GM23338 (cell line): ENCODE data around the gene DPH1. TPM values are rescaled to one million over a fixed set of nuclear protein-coding genes. Genes with fewer than 3 reads are reported as not detected.

ENCODE experiments used
- ATAC-seq: fragments of 200-7000 bp; cut with Tn5 transposase; 3 replicates; pipeline ENCODE4 v1.9.1; 2020
- DNase-seq: peaks from one replicate; pipeline ENCODE4 v3.0.0-alpha.2; 2015; ENCODE audit warnings: low spot score
- H2AFZ ChIP-seq: fragments of 200-600 bp; sonication (generic); 2 replicates; pipeline ENCODE4 v1.8.0; 2016; ENCODE audit warnings: antibody characterized with exemption, mild to moderate bottlenecking, moderate library complexity
- H3F3A ChIP-seq: fragments of 200-600 bp; sonication (generic); replicated peaks from 2 replicates; pipeline ENCODE4 v1.8.0; 2017; ENCODE audit warnings: antibody characterized with exemption, mixed run types, low read depth
- H3K27ac ChIP-seq: fragments of 200-600 bp; sonication (generic); 2 replicates; pipeline ENCODE4 v1.6.1; 2016; ENCODE audit warnings: low read depth
- H3K27me3 ChIP-seq: fragments of 200-600 bp; sonication (generic); 2 replicates; pipeline ENCODE4 v1.8.0; 2016; ENCODE audit warnings: mild to moderate bottlenecking, mixed run types, moderate library complexity; ENCODE audit not compliant: insufficient read depth
- H3K36me3 ChIP-seq: fragments of 200-600 bp; sonication (generic); 2 replicates; pipeline ENCODE4 v1.8.0; 2016; ENCODE audit warnings: mild to moderate bottlenecking; ENCODE audit not compliant: insufficient read depth
- H3K4me1 ChIP-seq: fragments of 200-600 bp; sonication (generic); 2 replicates; pipeline ENCODE4 v1.8.0; 2016; ENCODE audit warnings: mild to moderate bottlenecking, moderate library complexity; ENCODE audit not compliant: insufficient read depth
- H3K4me2 ChIP-seq: fragments of 200-600 bp; sonication (generic); 2 replicates; pipeline ENCODE4 v1.7.1; 2017; ENCODE audit warnings: mixed run types
- H3K4me3 ChIP-seq: fragments of 200-600 bp; sonication (generic); 2 replicates; pipeline ENCODE4 v1.6.1; 2016; ENCODE audit warnings: mixed run types
- H3K79me2 ChIP-seq: fragments of 200-600 bp; sonication (generic); replicated peaks from 2 replicates; pipeline ENCODE4 v1.8.0; 2017; ENCODE audit warnings: mild to moderate bottlenecking; ENCODE audit not compliant: insufficient read depth
- H3K9me2 ChIP-seq: fragments of 200-600 bp; sonication (generic); 2 replicates; pipeline ENCODE4 v1.8.0; 2017; ENCODE audit not compliant: insufficient read depth
- H4K20me1 ChIP-seq: fragments of 200-600 bp; sonication (generic); replicated peaks from 2 replicates; pipeline ENCODE4 v1.8.0; 2017; ENCODE audit warnings: mild to moderate bottlenecking; ENCODE audit not compliant: insufficient read depth
- H3K27ac Mint-ChIP-seq: 2 replicates; pipeline ENCODE4 v1.8.0; 2020; ENCODE audit warnings: inconsistent platforms, mild to moderate bottlenecking, moderate library complexity, mixed read lengths
- H3K27me3 Mint-ChIP-seq: 3 replicates; pipeline ENCODE4 v1.8.0; 2022; ENCODE audit warnings: low read depth, mild to moderate bottlenecking, moderate library complexity, mixed read lengths, inconsistent platforms; ENCODE audit not compliant: insufficient read depth, poor library complexity
- H3K36me3 Mint-ChIP-seq: 3 replicates; pipeline ENCODE4 v1.8.0; 2021; ENCODE audit warnings: low read depth, mild to moderate bottlenecking, inconsistent platforms, moderate library complexity, mixed read lengths
- H3K4me1 Mint-ChIP-seq: 3 replicates; pipeline ENCODE4 v1.8.0; 2020; ENCODE audit warnings: mild to moderate bottlenecking, inconsistent platforms, mixed read lengths
- H3K4me3 Mint-ChIP-seq: 3 replicates; pipeline ENCODE4 v1.8.0; 2021; ENCODE audit warnings: moderate library complexity, mild to moderate bottlenecking, inconsistent platforms, mixed read lengths
- H3K9me3 Mint-ChIP-seq: 3 replicates; pipeline ENCODE4 v1.8.0; 2020; ENCODE audit warnings: moderate library complexity, mild to moderate bottlenecking, inconsistent platforms, mixed read lengths
- CREB1 ChIP-seq: fragments of 250-450 bp; sonication (Bioruptor Pico); IDR thresholded peaks from 2 replicates; pipeline ENCODE4 v1.5.0; 2020; ENCODE audit warnings: low read depth, mild to moderate bottlenecking, moderate library complexity
- EZH2 ChIP-seq: fragments of 200-600 bp; sonication (generic); IDR thresholded peaks from one replicate; pipeline ENCODE4 v1.8.0; 2017; ENCODE audit warnings: antibody characterized with exemption, mild to moderate bottlenecking, low read depth; ENCODE audit not compliant: unreplicated experiment
- EZH2phosphoT487 ChIP-seq: fragments of 200-600 bp; sonication (generic); IDR thresholded peaks from one replicate; pipeline ENCODE4 v1.8.1; 2018; ENCODE audit warnings: antibody characterized with exemption; ENCODE audit not compliant: unreplicated experiment
- JUNB ChIP-seq: IDR thresholded peaks from one replicate; pipeline ENCODE4 v1.6.1; 2016; ENCODE audit warnings: antibody characterized with exemption; ENCODE audit not compliant: unreplicated experiment
- NANOG ChIP-seq: IDR thresholded peaks from 2 replicates; pipeline ENCODE4 v1.6.1; 2016; ENCODE audit warnings: antibody characterized with exemption, borderline replicate concordance
- POLR2AphosphoS5 ChIP-seq: IDR thresholded peaks from 2 replicates; pipeline ENCODE4 v1.6.1; 2016; ENCODE audit warnings: antibody characterized with exemption, low read depth
- STAT1 ChIP-seq: IDR thresholded peaks from one replicate; pipeline ENCODE4 v1.6.1; 2016; ENCODE audit warnings: antibody characterized with exemption; ENCODE audit not compliant: unreplicated experiment
- ZNF331 ChIP-seq: fragments of 250-450 bp; sonication (Bioruptor Pico); IDR thresholded peaks from 2 replicates; pipeline ENCODE4 v1.5.0; 2020; ENCODE audit warnings: low read depth, mild to moderate bottlenecking, moderate library complexity
- polyA plus RNA-seq: library from polyadenylated mRNA; unstranded; fragments of >200 nt; fragmentation: Nextera tagmentation; extraction: Ambion mirVana; gene quantifications from 2 replicates; pipeline ENCODE4 v1.2.1, GENCODE V29; 2016
- total RNA-seq: library from RNA; depleted of rRNA; stranded (reverse); fragments of >200 nt; shearing (Covaris generic); gene quantifications from 2 replicates; pipeline ENCODE4 v1.2.3, GENCODE V29; 2014
- TF ChIP-seq, protein P1 (sequence below): IDR thresholded peaks from one replicate; pipeline ENCODE4 v1.6.1; 2018; ENCODE audit warnings: antibody characterized with exemption; ENCODE audit not compliant: unreplicated experiment
- TF ChIP-seq, protein P2 (sequence below): fragments of 250-450 bp; sonication (Bioruptor Pico); IDR thresholded peaks from 2 replicates; pipeline ENCODE4 v1.5.0; 2020; ENCODE audit warnings: mild to moderate bottlenecking, moderate library complexity
- TF ChIP-seq, protein P3 (sequence below), 2 experiments: fragments of 200-600 bp in 1 of 2; sonication (generic) in 1 of 2; conservative IDR thresholded peaks; 2 replicates each; pipeline versions ENCODE4 v1.5.1 to v1.6.1; 2016 to 2017; ENCODE audit warnings: antibody characterized with exemption in 2 of 2, low read depth in 2 of 2, mild to moderate bottlenecking in 2 of 2, moderate library complexity in 1 of 2
- TF ChIP-seq, protein P4 (sequence below): IDR thresholded peaks from 2 replicates; pipeline ENCODE4 v1.6.1; 2016; ENCODE audit warnings: antibody characterized with exemption

DPH1 gene
- total and polyA plus RNA-seq, 2 experiments from 2014 or later = 11.8 to 28.2 TPM

DNA sequence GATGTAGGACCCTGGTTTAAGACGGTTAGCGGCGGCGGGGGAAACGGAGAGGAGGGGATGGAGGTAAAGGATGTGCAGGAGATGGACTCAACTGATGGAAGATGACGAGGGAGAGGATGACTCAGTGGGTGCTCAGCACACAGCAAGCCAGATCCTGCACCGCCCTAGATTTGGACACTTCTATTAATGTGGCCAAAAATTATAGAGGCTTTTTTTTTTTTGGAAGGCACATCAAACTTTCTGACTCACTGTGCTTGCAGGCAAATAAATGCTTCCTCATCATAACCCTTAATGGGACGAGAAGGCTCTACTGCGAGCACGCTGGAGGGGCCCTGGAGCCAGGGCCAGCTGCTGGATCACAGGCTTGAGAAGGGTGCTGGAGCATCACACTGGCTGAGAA lies 40.8 kb upstream of the DPH1 start:
- Histone ChIP-seq H2AFZ (no peak overlapping the region), H3K27ac (no peak overlapping the region), H3K79me2 (no peaks in the 10 kb centered on the region), H3K4me2 (no peak overlapping the region), H3F3A (no peaks in the 10 kb centered on the region), H4K20me1 (no peaks in the 10 kb centered on the region), H3K4me1 (no peaks in the 10 kb centered on the region), H3K4me3 (no peak overlapping the region), H3K36me3 (no peaks in the 10 kb centered on the region), H3K27me3 (no peaks in the 10 kb centered on the region), H3K9me2 (no peaks in the 10 kb centered on the region)
- H3K27ac Mint-ChIP-seq = no peak overlapping the region
- H3K4me1 Mint-ChIP-seq = peaks cover 8% of the 10 kb centered on the region; the same call in 2 of the 3 replicates
- no peaks in the 10 kb centered on the region for H3K36me3 Mint-ChIP-seq
- TF ChIP-seq, protein P1, sequence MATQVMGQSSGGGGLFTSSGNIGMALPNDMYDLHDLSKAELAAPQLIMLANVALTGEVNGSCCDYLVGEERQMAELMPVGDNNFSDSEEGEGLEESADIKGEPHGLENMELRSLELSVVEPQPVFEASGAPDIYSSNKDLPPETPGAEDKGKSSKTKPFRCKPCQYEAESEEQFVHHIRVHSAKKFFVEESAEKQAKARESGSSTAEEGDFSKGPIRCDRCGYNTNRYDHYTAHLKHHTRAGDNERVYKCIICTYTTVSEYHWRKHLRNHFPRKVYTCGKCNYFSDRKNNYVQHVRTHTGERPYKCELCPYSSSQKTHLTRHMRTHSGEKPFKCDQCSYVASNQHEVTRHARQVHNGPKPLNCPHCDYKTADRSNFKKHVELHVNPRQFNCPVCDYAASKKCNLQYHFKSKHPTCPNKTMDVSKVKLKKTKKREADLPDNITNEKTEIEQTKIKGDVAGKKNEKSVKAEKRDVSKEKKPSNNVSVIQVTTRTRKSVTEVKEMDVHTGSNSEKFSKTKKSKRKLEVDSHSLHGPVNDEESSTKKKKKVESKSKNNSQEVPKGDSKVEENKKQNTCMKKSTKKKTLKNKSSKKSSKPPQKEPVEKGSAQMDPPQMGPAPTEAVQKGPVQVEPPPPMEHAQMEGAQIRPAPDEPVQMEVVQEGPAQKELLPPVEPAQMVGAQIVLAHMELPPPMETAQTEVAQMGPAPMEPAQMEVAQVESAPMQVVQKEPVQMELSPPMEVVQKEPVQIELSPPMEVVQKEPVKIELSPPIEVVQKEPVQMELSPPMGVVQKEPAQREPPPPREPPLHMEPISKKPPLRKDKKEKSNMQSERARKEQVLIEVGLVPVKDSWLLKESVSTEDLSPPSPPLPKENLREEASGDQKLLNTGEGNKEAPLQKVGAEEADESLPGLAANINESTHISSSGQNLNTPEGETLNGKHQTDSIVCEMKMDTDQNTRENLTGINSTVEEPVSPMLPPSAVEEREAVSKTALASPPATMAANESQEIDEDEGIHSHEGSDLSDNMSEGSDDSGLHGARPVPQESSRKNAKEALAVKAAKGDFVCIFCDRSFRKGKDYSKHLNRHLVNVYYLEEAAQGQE = no peak
- TF ChIP-seq, protein P2, sequence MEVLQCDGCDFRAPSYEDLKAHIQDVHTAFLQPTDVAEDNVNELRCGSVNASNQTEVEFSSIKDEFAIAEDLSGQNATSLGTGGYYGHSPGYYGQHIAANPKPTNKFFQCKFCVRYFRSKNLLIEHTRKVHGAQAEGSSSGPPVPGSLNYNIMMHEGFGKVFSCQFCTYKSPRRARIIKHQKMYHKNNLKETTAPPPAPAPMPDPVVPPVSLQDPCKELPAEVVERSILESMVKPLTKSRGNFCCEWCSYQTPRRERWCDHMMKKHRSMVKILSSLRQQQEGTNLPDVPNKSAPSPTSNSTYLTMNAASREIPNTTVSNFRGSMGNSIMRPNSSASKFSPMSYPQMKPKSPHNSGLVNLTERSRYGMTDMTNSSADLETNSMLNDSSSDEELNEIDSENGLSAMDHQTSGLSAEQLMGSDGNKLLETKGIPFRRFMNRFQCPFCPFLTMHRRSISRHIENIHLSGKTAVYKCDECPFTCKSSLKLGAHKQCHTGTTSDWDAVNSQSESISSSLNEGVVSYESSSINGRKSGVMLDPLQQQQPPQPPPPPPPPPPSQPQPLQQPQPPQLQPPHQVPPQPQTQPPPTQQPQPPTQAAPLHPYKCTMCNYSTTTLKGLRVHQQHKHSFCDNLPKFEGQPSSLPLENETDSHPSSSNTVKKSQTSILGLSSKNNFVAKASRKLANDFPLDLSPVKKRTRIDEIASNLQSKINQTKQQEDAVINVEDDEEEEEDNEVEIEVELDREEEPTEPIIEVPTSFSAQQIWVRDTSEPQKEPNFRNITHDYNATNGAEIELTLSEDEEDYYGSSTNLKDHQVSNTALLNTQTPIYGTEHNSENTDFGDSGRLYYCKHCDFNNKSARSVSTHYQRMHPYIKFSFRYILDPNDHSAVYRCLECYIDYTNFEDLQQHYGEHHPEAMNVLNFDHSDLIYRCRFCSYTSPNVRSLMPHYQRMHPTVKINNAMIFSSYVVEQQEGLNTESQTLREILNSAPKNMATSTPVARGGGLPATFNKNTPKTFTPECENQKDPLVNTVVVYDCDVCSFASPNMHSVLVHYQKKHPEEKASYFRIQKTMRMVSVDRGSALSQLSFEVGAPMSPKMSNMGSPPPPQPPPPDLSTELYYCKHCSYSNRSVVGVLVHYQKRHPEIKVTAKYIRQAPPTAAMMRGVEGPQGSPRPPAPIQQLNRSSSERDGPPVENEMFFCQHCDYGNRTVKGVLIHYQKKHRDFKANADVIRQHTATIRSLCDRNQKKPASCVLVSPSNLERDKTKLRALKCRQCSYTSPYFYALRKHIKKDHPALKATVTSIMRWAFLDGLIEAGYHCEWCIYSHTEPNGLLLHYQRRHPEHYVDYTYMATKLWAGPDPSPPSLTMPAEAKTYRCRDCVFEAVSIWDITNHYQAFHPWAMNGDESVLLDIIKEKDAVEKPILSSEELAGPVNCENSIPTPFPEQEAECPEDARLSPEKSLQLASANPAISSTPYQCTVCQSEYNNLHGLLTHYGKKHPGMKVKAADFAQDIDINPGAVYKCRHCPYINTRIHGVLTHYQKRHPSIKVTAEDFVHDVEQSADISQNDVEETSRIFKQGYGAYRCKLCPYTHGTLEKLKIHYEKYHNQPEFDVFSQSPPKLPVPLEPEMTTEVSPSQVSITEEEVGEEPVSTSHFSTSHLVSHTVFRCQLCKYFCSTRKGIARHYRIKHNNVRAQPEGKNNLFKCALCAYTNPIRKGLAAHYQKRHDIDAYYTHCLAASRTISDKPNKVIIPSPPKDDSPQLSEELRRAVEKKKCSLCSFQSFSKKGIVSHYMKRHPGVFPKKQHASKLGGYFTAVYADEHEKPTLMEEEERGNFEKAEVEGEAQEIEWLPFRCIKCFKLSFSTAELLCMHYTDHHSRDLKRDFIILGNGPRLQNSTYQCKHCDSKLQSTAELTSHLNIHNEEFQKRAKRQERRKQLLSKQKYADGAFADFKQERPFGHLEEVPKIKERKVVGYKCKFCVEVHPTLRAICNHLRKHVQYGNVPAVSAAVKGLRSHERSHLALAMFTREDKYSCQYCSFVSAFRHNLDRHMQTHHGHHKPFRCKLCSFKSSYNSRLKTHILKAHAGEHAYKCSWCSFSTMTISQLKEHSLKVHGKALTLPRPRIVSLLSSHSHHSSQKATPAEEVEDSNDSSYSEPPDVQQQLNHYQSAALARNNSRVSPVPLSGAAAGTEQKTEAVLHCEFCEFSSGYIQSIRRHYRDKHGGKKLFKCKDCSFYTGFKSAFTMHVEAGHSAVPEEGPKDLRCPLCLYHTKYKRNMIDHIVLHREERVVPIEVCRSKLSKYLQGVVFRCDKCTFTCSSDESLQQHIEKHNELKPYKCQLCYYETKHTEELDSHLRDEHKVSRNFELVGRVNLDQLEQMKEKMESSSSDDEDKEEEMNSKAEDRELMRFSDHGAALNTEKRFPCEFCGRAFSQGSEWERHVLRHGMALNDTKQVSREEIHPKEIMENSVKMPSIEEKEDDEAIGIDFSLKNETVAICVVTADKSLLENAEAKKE (CRISPR knock-in tag) = no peak
- TF ChIP-seq, protein P3, sequence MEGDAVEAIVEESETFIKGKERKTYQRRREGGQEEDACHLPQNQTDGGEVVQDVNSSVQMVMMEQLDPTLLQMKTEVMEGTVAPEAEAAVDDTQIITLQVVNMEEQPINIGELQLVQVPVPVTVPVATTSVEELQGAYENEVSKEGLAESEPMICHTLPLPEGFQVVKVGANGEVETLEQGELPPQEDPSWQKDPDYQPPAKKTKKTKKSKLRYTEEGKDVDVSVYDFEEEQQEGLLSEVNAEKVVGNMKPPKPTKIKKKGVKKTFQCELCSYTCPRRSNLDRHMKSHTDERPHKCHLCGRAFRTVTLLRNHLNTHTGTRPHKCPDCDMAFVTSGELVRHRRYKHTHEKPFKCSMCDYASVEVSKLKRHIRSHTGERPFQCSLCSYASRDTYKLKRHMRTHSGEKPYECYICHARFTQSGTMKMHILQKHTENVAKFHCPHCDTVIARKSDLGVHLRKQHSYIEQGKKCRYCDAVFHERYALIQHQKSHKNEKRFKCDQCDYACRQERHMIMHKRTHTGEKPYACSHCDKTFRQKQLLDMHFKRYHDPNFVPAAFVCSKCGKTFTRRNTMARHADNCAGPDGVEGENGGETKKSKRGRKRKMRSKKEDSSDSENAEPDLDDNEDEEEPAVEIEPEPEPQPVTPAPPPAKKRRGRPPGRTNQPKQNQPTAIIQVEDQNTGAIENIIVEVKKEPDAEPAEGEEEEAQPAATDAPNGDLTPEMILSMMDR (conservative IDR thresholded peaks at IDR 0.05; ENCODE audit: low read depth in 2 of 2) = no peak
- TF ChIP-seq EZH2phosphoT487 = no peak
- TF ChIP-seq ZNF331 (CRISPR knock-in tag) = no peak
- TF ChIP-seq EZH2 = no peak
- TF ChIP-seq STAT1 = no peak
- no peak for TF ChIP-seq NANOG
- TF ChIP-seq, protein P4, sequence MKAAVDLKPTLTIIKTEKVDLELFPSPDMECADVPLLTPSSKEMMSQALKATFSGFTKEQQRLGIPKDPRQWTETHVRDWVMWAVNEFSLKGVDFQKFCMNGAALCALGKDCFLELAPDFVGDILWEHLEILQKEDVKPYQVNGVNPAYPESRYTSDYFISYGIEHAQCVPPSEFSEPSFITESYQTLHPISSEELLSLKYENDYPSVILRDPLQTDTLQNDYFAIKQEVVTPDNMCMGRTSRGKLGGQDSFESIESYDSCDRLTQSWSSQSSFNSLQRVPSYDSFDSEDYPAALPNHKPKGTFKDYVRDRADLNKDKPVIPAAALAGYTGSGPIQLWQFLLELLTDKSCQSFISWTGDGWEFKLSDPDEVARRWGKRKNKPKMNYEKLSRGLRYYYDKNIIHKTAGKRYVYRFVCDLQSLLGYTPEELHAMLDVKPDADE = no peak
- no peak for TF ChIP-seq POLR2AphosphoS5
- TF ChIP-seq JUNB = no peak
- TF ChIP-seq CREB1 = no peak
- no peak for DNase-seq
- no peak overlapping the region for H3K4me3 Mint-ChIP-seq
- no peak for ATAC-seq
- H3K27me3 Mint-ChIP-seq = peaks cover 11% of the 10 kb centered on the region
- H3K9me3 Mint-ChIP-seq = no peaks in the 10 kb centered on the region
